ENCODE results near the gene TFCP2L1.

Gene TFCP2L1

DNA sequence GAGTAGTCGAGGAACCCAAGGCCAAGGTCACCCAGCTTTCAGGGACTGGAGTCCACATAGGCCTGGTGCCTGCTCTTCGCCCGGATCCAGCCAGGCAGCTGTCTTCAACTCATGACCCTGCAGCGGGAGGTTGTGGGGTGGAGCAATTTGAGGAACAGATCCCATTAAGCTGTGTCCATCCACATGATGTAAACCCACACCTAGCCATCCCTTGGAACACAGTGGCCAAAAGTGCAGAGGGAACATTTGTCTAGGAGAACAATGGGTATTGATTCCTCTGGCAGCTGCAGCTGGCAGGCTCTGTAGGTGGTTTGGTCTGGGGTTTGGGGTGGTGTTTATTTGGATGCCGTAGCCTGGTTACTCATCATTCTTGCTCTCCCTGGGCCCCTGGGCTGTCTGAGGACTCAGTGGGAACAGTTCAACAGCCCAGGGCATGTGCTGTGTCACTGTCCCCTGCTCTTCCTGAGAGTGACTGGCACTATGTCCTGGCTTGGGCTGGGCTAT lies 99.4 kb downstream of the TFCP2L1 start:
- TF ChIP-seq, protein P1, sequence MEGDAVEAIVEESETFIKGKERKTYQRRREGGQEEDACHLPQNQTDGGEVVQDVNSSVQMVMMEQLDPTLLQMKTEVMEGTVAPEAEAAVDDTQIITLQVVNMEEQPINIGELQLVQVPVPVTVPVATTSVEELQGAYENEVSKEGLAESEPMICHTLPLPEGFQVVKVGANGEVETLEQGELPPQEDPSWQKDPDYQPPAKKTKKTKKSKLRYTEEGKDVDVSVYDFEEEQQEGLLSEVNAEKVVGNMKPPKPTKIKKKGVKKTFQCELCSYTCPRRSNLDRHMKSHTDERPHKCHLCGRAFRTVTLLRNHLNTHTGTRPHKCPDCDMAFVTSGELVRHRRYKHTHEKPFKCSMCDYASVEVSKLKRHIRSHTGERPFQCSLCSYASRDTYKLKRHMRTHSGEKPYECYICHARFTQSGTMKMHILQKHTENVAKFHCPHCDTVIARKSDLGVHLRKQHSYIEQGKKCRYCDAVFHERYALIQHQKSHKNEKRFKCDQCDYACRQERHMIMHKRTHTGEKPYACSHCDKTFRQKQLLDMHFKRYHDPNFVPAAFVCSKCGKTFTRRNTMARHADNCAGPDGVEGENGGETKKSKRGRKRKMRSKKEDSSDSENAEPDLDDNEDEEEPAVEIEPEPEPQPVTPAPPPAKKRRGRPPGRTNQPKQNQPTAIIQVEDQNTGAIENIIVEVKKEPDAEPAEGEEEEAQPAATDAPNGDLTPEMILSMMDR (IDR thresholded peaks at IDR 0.05; ENCODE audit: low read depth, low read length, missing control alignments) = no peak
- DNase-seq (ENCODE audit: low read depth) = no peak
- H3K4me3 ChIP-seq (ENCODE audit: low read depth, low read length) = no peak overlapping the region

DNA sequence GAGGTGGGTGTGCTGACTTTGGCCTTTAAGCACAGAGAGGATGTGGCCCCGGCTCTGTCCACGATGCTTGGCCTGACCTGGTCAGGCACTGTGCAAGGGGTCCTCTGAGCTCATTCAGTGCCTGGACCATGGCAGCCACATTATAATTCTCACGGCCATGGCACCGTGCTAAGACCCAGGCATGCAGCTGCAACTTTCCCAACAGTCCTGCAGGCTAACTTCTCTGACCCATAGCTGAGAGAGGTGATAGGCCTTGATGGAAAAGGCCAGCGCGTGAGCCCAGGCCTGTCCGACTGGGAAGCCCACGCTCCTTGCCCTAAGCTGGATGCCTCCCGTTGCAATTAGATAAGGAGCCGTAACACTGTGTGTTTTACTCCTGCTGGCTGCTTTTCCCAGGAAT lies 99.9 kb downstream of the TFCP2L1 start:
- no peak for DNase-seq (ENCODE audit: low read depth)
- no peak overlapping the region for H3K4me3 ChIP-seq (ENCODE audit: low read depth, low read length)
- TF ChIP-seq, protein P1 (IDR thresholded peaks at IDR 0.05; ENCODE audit: low read depth, low read length, missing control alignments) = no peak

DNA sequence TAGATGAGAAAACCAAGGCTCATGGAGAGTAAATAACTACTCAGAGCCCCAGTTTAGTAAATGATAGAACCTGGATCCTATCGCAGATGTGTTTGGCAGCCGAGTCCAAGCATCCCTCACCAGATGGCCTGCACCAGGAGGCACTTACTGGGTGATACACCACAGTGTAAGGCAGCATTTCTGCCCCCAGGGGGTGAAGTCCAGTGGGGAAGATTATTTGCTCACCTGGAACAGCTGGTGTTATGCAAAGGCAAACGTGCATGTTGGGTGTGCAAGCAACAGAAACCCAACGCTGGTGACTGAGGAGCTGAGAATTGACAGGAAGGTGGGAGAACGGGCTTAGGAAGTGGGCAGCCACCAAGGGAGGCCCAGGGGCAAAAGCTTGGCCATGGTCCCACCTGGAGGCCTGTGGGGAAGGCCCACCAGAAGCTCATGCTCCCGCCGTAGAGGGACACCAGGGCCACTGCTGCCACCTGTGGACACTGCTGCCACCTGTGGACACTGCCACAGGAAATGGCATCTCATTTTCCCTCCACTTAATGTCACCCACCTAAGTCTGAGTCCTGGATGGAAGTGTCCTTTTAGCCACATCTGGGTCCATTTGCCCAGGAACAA lies 100.6 kb downstream of the TFCP2L1 start:
- no peak overlapping the region for H3K4me3 ChIP-seq (ENCODE audit: low read depth, low read length)
- no peak for DNase-seq (ENCODE audit: low read depth)
- TF ChIP-seq, protein P1 (IDR thresholded peaks at IDR 0.05; ENCODE audit: low read depth, low read length, missing control alignments) = no peak

DNA sequence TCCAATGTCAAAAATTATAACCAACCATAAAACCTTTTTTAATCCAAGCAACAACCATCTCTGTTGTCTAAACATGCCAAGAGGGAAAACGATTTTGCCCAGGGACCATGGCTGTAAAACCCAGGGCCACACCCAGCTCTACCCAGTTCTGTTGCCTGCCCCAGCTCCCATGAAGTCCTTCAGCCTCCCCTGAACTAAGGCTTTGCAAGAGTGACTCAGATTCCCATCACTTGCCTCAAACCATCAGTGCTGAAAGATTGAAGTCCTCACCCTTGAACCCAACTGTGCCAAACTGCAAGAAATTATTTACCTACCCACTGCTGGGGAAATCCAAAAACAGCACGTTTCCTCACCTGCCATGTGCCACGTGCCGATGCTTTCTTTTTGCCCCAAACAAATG lies 102.5 kb downstream of the TFCP2L1 start:
- no peak overlapping the region for H3K4me3 ChIP-seq (ENCODE audit: low read depth, low read length)
- DNase-seq (ENCODE audit: low read depth) = no peak
- TF ChIP-seq, protein P1 (IDR thresholded peaks at IDR 0.05; ENCODE audit: low read depth, low read length, missing control alignments) = no peak

DNA sequence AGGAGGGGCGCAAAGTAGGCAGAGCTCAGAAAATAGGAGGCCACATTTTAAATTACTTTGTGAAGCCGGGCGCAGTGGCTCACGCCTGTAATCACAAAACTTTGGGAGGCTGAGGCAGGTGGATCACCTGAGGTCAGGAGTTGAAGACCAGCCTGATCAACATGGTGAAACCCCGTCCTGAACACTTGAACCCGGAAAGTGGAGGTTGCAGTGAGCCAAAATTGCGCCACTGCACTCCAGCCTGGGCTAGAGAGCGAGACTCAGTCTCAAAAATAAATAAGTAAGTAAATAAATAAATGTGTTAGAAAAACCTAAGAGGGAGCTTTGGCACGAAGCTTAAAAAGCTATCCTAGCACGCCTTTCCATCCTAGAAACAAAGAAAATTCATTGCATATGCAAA lies 105.5 kb downstream of the TFCP2L1 start:
- TF ChIP-seq, protein P1 (IDR thresholded peaks at IDR 0.05; ENCODE audit: low read depth, low read length, missing control alignments) = no peak
- no peak overlapping the region for H3K4me3 ChIP-seq (ENCODE audit: low read depth, low read length)

DNA sequence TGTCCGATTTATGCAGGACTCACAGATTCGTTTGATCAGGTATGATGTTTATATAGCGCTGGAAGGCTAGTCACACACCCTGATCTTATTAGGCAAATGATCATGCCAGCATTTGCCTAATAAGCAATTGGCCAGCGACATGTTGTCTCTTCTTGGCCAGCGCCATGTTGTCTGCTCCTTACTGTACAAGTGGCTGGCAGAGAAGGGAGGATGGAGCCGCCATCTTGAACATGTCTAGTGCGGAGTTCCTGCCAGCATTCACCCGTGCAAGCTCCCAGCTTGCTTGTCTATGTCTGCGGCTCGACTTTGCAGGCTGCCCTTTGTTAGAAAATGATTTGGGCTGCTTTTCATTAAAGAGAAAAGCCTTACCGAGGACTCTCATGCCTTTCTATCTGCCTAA lies 106.3 kb downstream of the TFCP2L1 start:
- H3K4me3 ChIP-seq (ENCODE audit: low read depth, low read length) = no peak overlapping the region
- no peak for DNase-seq (ENCODE audit: low read depth)
- TF ChIP-seq, protein P1 (IDR thresholded peaks at IDR 0.05; ENCODE audit: low read depth, low read length, missing control alignments) = no peak

More for the DNA sequence above, 105.5 kb downstream of the TFCP2L1 start:
- no peak for DNase-seq (ENCODE audit: low read depth)

DNA sequence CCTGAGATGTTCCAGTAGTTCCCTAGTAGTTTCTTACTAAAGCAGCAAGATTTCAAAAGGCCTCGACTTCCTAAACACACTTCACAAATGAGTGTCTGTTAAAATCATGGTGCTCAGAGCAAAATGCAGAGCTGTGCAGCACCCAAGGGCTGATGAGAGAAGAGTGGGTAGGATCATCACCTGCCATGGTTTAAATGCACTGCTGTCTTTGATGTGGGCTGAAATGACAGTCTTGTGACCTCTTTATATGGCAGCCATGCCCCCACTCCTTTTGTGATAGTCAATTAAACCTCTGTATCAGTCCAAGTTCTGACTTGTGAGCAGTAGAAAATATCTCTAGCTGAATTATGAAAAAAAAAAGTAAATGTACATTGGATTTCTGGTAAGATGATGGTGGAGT lies 107.1 kb downstream of the TFCP2L1 start:
- DNase-seq (ENCODE audit: low read depth) = no peak
- TF ChIP-seq, protein P1 (IDR thresholded peaks at IDR 0.05; ENCODE audit: low read depth, low read length, missing control alignments) = no peak
- no peak overlapping the region for H3K4me3 ChIP-seq (ENCODE audit: low read depth, low read length)
